Stimulated activated CD4-positive, alpha-beta T cell treated with anti-CD3 and anti-CD28 coated beads, Interleukin-15, amount 100 ng/mL, for 1 hour (primary cell): ENCODE results near the gene GFER.
"Not testable (repeated sequence)": the region's sequence is repeated elsewhere in the genome, so short reads cannot be mapped to it uniquely, and the experiment has no call there.

Experiments
- DNase-seq, 2 donors: peaks; one replicate each; pipeline ENCODE4 v3.0.0-alpha.2; 2020; ENCODE audit warnings: low read depth in 1 of 2, low spot score in 1 of 2

GFER gene

GRCh38 chr16:2025878-2026460, 42.0 kb downstream of the GFER start:
- no peak for DNase-seq

GRCh38 chr16:2026461-2027023, 42.5 kb downstream of the GFER start, which contains the start of gene NHERF2:
TSS of gene NHERF2 (plus strand) at chr16:2026902. CDS start at chr16:2027006, 104 bp downstream.
- no peak for DNase-seq

GRCh38 chr16:2027024-2028010, 43.3 kb downstream of the GFER start:
- DNase-seq = no peak

GRCh38 chr16:2028146-2028545, 44.2 kb downstream of the GFER start:
- DNase-seq = no peak

GRCh38 chr16:2028620-2029220, 44.7 kb downstream of the GFER start:
- DNase-seq = no peak

- DNase-seq = no peak
These were observed 45.4 kb downstream of the GFER start for GRCh38 chr16:2029350-2029749.

GRCh38 chr16:2030036-2030435, 46.0 kb downstream of the GFER start:
- DNase-seq = no peak

- DNase-seq = no peak
These were observed 47.1 kb downstream of the GFER start for GRCh38 chr16:2031081-2031577.

GRCh38 chr16:2032285-2033056, 48.5 kb downstream of the GFER start:
- no peak for DNase-seq

- no peak for DNase-seq
These were observed 49.3 kb downstream of the GFER start for GRCh38 chr16:2033057-2033908.

- not testable (repeated sequence) for DNase-seq
These were observed 50.1 kb downstream of the GFER start for GRCh38 chr16:2033909-2034695.

- no peak for DNase-seq
These were observed 50.9 kb downstream of the GFER start for GRCh38 chr16:2034696-2035430.

- DNase-seq = no peak
These were observed 51.6 kb downstream of the GFER start for GRCh38 chr16:2035431-2036199.

- DNase-seq = no peak
These were observed 52.4 kb downstream of the GFER start for GRCh38 chr16:2036200-2036966.

GRCh38 chr16:2037115-2037514, 53.1 kb downstream of the GFER start:
- DNase-seq = no peak
